DMS79 treated with DMSO at 0.1 percent for 48 hours (cell line): ENCODE results near the gene HP1BP3.

Source experiments
- DNase-seq: peaks from one replicate; lab custom pipeline; 2025; lab: John Stamatoyannopoulos, UW

The HP1BP3 gene

GRCh38 chr1:20711285-20712214 is 75.6 kb downstream of the HP1BP3 start:
- DNase-seq: no peak

DNA sequence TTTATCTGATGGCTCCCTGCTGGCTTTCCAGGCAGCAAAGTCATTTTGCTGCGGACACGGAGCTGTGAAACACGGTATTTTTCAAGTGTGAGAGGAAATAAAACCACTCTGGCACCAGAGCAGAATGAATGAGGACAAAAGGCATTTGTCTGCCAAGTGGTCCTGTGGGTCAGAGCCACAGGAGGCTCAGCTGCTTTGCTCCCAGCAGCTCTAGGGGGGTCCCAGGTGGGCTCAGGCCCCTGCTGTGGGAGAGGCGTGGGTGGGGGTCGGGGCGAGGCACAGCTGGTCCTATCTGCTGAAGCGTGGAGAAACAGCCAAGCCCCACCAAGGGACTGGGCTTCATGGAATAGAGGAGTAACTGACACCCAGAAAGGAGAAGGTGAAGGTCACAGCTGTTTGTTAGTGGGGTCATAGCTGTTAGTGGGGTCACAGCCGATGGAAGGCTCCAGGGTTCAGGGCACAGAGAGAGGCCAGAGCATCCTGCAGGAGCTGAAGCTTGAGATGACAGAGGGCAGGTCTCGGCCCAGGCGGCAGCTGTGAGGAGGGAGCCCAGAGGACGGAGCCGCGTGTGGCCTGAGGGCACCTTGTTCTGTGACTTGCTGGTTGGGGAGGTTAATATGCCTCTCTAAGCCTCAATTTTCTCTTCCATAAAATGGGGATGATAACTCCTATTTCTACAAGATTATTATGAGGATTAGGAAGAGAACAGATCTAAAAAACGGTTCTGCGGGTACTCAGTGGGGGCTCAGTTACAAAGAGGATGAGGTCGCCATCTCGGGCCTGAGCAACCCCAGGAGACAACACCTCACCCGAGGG is 76.4 kb downstream of the HP1BP3 start:
- DNase-seq: peak; percentile 31

DNA sequence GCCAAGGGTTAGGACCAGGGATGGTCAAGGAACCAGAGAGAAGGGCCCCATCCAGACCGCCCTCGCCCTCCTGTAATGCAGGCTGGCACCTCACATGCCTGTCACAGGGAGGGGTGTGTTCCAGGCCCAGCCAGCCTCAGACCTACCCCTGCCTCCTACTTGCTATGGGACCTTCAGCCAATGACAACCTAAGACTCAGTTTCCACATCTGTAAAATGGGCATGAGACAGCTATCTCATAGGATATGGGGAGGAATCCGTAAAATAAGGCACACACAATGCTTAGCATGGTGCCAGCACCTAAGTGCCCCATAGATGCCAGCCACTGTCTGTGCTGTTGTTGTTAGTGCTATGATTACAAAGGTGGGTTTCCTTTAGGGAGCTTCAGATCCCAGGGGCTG is 77.2 kb downstream of the HP1BP3 start:
- DNase-seq: no peak

DNA sequence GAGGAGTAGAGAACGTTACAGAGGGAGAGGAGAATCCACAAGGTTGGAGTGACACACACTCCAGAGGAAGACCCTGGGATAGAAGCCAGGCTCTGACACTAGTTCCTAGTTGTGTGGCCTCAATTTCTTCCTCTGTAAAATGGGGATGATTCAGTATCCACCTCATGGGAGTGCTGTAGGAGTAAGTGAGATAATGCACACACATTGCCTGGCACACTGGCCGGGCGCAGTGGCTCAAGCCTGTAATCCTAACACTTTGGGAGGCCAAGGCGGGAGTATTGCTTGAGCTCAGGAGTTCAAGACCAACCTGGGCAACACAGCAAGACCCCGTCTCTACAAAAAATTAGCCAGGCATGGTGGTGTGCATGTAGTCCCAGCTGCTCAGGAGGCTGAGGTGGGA is 78.2 kb downstream of the HP1BP3 start:
- DNase-seq: no peak

DNA sequence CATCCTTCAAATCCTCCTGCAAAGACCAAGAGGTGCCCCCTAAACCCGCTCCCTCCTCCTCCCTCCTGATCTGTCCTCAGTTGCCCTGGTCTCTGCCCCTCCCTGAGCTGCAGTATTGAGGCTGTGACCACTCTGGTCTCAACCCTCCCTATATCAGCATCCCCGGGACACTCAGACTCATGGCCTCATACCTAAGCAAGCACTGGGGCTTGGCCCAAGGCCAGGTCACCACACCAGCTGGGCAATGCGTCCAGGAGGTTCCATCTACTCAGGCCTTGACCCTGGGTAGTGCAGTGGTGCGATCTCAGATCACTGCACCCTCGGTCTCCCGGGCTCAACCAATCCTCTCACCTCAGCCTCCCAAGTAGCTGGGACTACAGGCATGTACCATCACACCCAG is 79.0 kb downstream of the HP1BP3 start:
- DNase-seq: no peak

DNA sequence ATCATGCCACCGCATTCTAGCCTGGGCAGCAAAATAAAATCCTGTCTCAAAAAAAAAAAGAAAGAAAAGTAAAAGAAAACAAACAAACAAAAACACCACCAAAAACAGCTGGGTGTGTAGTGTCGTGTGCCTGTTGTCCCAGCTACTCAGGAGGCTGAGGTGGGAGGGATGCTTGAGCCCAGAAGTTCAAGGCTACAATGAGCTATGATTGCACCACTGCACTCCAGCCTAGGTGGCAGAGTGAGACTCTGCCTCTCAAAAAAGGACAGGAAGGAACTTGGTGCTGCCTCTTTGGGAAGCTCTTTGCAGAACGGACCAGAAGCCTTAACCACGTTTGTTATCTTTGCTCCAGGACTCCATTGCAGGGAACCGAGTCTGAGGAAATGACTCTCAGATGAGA is 80.3 kb downstream of the HP1BP3 start:
- no peak for DNase-seq

- DNase-seq: no peak
Measured at GRCh38 chr1:20705203-20705755, 81.8 kb downstream of the HP1BP3 start.

DNA sequence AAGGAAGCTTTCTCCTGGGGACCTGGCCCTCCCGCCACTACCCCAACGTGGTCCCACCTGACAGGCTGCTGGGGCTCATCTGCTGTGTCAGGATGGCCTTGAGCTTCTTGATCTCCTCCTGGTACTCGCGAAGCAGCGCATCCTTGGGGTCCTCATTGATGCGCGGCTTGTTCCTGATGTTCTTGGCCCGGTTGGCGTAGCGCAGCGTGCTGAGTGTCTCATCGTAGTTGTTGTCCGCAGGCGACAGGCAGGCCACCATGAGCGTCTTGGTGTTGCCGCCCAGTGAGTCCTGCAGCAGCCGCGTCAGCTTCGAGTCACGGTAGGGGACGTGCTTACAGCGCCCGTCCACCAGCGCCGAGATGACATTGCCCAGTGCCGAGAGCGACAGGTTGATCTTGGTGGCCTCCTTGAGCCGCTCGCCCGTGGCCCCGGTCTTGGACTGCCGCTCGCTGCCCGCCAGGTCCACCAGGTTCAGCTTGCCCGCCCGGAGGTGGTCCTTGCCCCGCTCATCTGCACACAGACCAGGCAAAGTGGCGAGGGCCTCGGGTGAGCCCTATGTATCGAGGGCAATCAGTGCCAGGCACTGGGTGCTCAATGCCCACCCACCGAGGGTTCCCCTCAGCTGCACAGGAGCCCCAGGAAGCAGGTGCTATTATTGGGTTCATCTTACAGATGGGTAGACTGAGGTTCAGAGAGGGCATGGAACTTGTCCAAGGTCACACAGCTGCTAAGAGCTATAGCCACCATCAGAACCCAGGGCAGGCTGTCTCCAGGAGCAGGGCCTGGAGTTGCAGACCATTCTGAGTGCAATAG is 82.5 kb downstream of the HP1BP3 start:
- DNase-seq: no peak

DNA sequence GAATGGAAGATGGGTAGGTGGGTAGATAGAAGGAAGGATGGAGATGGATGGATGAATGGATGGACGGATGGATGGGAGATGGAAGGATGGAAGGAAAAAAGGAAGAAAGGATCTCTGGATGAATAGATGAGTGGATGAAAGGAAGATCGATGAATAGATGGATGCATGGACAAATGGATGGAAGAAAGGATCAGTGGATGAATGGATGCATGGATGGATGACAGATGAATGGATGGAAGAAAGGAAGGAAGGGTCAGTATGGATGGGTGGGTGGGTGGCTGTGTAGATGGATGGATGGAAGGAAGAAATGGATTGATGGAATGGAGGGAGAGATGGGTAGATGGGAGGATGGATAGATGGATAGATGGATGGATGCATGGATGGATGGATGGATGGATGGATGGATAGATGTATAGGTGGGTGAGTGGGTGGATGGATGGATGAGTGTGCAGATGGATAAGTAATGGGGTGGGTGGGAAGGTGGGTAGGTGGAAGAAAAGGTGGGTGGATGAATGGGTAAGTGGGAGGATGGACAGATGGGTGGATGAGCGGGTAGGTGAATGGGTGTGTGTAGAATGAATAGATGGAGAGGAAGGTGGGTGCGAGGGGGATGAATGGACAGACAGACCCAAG is 83.9 kb downstream of the HP1BP3 start:
- DNase-seq: no peak

GRCh38 chr1:20702416-20702815 is 84.7 kb downstream of the HP1BP3 start:
- DNase-seq: no peak

DNA sequence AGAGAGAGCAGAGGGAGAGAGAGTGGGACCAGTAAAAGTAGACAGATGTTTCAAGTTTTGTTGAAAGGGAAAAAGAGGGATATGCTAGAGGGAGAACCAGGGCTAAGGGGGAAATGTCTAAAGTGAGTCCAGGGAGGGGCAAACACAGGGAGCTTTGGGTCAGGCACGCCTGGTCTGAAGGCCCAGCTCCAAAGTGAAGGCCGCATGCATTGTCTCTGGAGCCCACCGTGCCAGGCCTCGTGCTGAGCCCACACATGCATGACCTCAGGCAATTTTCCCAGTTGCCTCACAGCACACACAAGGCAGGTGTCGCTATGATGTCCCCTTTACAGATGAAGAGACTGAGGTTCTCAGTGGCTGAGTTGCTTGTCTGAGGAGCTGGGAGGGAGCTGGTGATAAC is 85.3 kb downstream of the HP1BP3 start:
- DNase-seq: no peak

DNA sequence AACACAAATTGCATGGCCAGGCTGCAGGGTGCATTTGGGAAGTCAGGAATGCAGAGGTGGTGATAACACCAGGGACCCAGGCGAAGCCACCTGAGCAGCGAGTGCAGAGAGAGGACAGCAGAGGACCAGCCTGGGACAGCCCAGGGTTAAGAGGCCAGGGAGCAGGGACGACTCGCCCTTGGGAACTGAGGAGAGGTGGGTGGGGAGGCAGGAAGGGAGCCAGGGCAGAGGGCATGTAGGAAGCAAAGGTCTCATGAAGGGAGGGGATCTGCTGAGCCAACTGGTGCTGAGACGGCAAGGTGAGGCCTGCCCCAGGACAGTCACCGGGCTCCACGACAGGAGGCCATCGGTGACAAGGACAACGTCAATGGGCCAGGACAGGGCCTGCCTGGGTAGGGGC is 85.7 kb downstream of the HP1BP3 start:
- no peak for DNase-seq

DNA sequence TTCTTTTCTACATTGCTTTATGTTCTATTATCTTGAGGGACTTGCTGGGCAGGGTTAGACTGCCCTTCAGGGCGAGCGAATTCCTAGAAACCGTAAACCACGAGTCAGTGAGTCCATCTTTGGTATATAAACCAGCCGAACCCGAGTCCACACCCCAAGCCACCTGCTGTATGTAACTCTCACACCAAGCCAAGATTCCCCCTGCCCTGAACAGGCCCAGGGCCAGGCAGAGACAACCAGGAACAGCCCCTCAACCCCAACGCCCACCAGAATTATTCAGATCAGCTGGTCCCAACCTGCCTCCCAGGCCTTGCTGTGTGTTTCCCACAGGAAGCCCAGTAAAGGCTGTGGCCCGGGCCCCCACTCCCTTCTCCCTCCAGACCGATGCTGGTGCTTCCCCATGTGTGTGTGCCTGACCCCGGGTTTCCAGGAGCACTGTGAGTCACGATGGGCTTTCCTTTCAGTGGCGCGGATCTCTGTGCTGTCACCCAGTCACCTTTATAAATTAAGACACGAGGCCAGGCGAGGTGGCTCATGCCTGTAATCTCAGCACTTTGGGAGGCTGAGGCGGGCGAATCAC is 86.4 kb downstream of the HP1BP3 start:
- no peak for DNase-seq

DNA sequence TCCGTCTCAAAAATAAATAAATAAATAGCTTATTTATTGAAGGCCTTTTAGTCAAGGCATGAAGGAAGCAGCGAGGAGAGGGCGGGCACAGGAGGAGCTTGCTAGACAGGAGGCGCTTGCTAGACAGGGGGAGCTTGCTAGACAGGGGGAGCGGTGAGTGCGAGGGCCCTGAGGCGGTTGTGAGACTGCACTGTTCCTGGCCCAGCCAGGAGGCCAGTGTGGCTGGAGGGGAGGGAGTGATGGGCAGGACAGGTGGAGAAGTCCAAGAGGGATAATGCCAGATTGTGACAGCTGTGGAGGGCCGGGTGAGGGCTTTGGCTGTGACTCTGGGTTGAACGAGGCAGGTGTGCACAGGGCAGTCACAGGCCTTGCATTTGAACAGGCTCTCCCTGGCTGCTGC is 87.5 kb downstream of the HP1BP3 start:
- no peak for DNase-seq

DNA sequence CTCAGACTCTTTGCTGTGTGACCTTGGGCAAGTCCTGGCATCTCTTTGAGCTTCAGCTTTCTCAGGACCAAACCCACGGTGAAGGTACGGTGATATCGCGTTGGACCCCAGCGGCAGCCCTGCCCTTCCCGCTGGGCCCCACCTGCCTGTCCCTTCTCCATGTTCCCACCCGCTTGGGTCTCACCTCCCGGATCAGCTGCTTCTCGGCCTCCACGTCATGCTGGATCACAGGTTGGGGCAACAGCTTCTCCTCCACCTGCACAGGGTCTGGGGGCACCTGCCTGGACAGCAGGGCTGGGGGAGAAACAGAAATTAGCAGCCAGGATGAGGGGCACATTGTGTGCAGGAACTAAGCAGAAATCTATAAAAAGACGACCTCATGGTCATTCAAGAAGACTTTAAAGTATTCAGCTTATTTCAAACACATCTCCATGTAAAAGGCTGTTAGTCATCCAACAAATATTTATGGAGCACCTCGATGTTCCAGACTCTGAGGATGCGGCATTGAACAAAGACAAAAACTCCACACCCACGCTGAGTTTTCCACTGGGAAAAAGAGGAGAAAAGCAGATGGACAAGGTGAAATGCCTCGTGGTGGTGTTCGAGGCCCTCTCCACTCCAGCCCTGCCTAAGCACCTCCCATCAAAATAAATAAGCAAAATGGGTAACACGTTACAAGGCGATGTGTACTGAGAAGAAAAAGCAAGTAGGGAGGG is 88.8 kb downstream of the HP1BP3 start:
- no peak for DNase-seq

GRCh38 chr1:20697563-20697962 is 89.5 kb downstream of the HP1BP3 start:
- peak; percentile 56 for DNase-seq

DNA sequence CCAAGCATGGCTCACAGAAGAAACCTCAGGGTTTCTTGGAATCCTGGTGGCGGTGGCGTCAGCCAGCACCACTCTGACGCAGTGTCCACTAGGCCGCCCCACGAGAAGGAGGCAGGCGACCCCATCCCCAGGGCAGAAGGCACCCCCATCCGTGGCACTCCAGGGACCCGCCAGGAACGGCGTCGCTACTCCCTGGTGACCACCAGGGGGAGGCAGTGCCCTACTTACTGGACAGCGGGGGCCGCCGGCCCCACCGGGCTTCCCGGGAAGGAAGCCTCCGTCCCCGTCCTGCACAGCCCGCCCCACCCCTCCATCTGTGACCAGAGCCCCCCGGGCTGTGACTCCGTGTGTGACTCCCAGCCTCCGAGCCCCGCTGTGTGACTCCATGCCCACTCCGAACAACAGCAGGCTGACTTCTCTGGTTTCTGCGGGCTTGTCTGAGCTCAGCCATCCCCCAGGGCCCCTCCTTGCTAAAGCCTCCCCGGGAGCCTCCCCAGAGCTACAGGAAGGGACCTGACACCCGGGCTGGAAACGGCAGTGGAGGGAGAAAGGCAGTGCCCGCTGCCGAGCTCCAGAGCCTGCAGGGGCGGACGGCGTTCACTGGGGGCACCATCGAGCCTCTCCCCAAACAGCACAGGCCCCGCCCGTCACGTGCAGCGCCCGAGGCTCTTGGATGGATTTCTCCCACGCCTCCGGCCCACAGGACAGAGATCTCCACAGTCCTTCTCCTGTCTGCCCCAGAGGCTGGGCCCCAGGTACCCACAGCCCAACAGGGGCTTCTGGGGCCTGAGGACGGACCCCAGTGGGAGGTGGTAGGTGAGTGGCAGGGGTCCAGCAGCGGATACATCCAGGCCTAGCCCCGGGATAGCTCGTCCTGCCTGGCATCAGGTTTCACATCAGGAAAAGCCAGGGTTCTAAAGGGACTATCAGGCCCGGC is 90.4 kb downstream of the HP1BP3 start:
- DNase-seq: peak; percentile 95

- DNase-seq: no peak
Measured at GRCh38 chr1:20695515-20695914, 91.6 kb downstream of the HP1BP3 start.

DNA sequence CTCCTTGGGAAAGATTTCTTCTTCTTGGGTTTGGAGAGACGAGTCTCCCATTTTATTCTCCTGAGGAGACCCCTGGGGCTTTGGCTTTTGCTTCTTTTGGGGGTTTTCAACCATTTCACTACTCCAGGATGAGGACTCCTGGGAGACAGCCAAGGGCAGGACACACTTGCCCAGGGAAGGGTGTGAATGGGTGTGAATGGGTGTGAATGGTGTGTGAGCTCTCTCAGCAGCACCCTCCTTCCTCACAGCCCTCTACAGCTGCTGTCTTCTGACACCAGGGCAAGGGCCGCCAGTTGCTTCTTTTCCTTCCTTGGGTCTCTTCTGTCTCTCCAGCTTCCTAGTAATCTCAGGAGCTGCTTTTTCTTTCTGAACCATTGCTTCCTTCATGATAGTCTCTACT is 93.5 kb downstream of the HP1BP3 start:
- no peak for DNase-seq
